Eye (tissue), 1 donor: Measurements from ENCODE around the gene UHRF2.
"Not testable (repeated sequence)": the region's sequence is repeated elsewhere in the genome, so short reads cannot be mapped to it uniquely, and the experiment has no call there.

Experiments
- DNase-seq: peaks from one replicate; pipeline ENCODE4 v3.0.0-alpha.2; 2015

UHRF2 gene, protein sequence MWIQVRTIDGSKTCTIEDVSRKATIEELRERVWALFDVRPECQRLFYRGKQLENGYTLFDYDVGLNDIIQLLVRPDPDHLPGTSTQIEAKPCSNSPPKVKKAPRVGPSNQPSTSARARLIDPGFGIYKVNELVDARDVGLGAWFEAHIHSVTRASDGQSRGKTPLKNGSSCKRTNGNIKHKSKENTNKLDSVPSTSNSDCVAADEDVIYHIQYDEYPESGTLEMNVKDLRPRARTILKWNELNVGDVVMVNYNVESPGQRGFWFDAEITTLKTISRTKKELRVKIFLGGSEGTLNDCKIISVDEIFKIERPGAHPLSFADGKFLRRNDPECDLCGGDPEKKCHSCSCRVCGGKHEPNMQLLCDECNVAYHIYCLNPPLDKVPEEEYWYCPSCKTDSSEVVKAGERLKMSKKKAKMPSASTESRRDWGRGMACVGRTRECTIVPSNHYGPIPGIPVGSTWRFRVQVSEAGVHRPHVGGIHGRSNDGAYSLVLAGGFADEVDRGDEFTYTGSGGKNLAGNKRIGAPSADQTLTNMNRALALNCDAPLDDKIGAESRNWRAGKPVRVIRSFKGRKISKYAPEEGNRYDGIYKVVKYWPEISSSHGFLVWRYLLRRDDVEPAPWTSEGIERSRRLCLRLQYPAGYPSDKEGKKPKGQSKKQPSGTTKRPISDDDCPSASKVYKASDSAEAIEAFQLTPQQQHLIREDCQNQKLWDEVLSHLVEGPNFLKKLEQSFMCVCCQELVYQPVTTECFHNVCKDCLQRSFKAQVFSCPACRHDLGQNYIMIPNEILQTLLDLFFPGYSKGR

DNA sequence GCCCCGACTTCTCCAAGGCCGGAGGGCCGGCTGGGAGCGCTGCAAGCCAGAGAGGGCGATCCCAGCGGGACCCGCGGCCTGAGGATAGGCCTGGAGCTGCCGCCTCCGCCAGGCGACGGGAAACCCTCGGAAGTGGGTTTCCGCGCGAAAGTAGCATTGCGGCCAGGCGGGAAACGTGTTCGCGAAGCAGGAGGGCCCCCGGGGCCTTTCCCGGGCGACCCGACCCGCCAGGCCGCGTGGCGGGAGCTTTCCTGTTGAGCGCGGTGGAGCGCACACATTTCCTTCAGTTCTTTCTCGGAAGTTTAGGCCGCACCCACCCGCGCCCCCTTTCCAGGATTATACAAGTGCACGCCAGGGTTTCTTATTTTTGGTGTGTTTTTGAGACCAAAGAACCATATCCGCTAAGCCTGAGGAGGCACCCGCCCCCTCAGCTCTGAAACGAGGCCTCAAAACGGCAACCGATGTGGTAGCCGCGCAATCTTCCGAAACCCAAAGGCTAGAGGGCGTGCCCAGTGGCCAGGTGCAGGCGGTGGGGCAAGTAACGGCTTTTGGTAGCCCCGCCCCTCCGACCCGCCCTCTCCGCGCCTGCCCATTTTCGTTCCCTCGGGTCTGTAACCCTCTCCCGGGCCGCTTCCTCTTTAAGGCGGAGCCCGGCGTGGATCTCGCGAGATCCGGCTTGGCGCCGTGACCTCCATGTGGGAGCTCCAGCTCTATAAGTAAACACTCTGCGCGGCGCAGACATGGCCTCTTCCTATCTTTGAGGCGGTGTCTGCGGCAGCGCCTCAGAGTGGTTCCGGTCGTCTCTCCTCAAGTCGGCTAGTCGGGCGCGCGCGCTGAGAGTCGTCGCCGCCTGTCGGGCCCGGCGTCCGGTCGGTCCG, at the start of gene UHRF2:
Gene UHRF2 (plus strand): TSS at position 713 of the 878 bp plus-strand sequence. CDS start 292 bp downstream, outside the sequence.
- DNase-seq: peak; percentile 99

- no peak for DNase-seq
Measured at GRCh38 chr9:6367128-6367890, 45.7 kb upstream of the UHRF2 start.

DNA sequence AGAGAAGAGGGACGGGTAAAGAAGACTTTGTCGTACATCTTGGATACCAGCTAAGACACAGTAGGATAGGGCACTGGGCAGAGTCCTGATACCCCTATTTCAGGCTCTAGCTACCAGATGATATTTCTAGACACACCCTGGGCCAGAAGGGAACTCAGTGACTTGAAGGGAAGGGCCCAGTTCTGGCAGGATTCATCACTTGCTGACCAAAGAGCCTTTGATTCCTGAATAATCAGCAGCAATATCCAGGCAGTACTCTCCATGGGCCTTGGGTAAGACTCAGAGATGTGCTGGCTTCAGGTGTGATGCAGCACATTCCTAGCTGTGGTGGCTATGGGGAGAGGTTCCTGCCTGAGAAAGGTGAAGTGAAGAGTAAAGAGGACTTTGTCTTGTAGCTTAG, 44.2 kb upstream of the UHRF2 start:
- no peak for DNase-seq

- not testable (repeated sequence) for DNase-seq
Measured at GRCh38 chr9:6381477-6382012, 31.5 kb upstream of the UHRF2 start.

DNA sequence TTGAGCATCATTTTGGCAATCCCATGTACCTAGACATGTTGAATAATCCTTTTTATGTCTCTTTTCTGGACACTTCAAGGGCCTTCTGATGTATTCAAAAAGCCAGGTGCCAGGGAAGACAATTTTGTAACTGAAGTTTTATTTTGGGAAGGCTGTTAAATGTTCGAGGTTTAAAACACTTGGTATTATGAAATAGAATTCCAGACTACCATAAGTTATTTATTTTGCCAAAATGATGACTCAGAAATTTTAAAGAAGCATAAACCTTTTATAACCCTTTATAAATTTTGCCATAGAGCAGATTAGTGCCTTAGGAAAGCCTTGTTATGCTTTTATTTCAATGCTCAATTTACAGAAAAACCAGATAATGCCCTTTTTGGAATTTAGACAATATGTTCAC, 30.3 kb upstream of the UHRF2 start:
- DNase-seq: no peak

- DNase-seq: no peak
Measured at GRCh38 chr9:6383551-6384225, 29.3 kb upstream of the UHRF2 start.

DNA sequence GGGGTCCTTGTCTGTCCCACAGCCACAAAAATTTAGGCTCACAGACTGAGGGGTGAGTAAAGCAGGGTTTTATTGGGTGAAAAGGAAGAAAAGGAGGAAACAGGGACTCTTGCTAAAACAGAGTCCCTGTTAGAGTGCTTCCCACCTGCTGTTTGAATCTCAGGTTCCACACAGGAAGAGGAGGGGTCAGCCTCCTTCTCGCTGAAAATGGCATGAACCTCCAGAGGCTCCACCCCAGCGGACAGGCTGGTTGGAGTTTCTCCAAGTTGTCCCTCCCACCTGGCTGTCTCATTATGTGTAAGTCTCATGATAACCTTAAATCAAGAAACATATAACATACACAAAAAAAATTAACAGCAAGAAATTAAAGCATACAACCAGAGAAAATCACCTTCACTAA, 28.3 kb upstream of the UHRF2 start:
- no peak for DNase-seq

DNA sequence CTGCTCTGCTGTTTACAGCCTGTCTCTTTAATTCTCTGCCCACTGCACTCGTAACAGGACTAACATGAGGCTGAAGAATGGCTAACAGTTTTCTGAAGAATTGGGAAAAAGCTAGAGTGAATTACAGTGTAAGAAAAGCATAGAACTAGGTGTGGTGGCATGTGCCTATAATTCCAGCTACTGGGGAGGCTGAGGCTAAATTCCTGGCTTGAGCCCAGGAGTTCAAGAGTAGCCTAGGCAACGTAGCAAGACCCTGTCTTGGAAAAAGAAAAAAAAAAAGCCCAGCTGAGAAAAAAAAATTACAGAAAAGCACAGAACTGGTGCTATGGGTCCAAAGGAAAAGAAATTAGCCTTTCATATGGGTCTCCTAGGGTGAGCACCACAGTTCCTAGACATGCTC, 13.9 kb upstream of the UHRF2 start:
- DNase-seq: no peak

GRCh38 chr9:6405371-6405770, 7.6 kb upstream of the UHRF2 start:
- no peak for DNase-seq

GRCh38 chr9:6407778-6408177, 5.2 kb upstream of the UHRF2 start:
- DNase-seq: no peak

DNA sequence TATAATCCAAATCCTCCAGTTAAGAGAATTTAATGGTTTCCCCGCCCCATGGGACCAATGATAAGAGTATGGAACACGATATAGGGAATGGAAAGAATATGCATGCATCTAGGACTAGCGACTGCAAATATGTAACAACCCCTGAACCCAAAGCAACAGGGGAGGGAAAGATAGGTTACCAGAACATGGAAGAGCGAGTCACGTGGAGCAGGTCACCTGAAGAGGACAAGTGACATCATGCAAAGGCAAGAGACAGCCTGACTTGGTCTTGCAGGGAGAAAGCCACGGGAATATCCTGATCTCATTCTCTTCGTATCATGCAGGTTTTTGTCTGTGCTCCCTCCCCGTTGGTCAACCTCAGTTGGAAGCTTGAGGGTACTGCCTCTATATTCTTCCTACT, 4.7 kb upstream of the UHRF2 start:
- DNase-seq: no peak

DNA sequence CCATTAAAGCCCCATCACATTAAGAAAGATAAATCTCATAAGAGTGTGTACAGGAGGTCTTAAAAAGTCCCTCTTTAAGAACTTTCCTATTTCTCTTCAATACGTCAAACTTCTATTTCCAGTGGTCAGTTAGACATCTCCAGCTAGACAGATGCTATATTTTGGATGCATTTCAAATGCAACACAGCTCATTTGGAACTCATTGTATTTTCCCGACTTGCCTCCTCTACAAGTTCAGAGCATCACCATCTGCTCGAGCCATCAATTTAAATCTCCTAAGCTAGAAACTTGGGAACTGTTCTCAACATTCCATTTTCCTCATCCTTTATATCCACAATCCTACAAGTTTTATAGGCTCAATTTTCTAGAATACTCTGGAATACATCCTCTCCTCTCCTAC, 3.2 kb upstream of the UHRF2 start:
- DNase-seq: peak; percentile 6

DNA sequence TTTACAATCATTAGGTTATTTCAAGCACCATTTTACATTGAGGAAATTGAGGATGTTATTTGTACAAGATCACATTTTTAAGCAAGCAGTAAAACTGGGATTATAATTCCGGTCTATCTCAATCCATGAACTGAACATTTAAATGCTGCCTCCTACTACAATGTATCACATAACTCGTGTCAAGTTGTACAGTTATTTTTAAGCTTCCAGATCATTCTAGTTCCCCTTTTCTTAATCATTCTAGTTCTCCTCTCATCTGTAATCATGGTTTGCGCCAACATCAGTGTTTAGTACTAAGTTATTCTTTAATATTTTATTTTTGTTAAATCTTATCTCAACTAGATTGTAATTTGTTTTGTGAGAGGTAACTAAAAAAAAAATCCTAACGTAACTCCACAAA, 2.4 kb upstream of the UHRF2 start:
- no peak for DNase-seq

GRCh38 chr9:6413365-6414246, 607 bp downstream of the UHRF2 start:
- peak; percentile 68 for DNase-seq

DNA sequence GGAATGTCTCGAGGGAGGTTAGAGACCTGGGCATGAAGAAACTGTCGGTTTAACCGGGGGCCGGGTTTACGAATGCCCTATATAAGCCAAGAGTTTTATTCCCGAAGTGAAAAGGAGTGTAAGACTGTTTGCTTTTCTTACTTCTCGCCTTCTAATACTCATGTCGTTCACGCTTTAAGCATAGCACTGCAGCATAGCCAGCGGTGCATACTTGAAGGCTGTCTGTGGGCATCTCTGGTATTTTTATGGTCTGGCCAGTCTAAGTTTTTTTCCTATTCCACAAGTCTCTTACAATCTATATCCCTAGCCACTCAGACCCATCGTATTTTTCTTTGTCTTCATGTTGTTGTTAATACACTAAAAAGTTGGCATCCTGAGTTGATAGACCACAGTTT, 1.2 kb downstream of the UHRF2 start:
- no peak for DNase-seq

- DNase-seq: no peak
Measured at GRCh38 chr9:6415266-6415665, 2.3 kb downstream of the UHRF2 start.

DNA sequence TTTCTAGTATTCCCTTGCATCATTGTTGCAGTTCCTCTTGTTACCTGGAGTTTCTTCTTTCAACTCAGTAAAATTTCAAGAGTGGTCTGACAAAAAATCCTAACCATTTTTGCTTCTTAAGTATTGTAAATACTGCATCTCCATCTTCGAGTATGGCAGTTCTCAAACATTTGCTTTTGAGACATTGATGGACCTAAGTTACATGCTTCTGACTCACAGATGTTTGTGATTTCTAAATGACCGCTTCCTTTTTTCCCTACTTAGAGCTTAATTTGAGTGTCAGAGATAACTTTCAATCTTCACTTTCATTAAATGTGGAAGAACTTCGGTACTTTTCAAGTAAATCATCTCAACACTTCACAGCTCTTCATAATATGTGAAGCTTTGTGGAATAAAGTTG, 4.2 kb downstream of the UHRF2 start:
- DNase-seq: no peak

- no peak for DNase-seq
Measured at GRCh38 chr9:6418764-6419163, 5.8 kb downstream of the UHRF2 start.

DNA sequence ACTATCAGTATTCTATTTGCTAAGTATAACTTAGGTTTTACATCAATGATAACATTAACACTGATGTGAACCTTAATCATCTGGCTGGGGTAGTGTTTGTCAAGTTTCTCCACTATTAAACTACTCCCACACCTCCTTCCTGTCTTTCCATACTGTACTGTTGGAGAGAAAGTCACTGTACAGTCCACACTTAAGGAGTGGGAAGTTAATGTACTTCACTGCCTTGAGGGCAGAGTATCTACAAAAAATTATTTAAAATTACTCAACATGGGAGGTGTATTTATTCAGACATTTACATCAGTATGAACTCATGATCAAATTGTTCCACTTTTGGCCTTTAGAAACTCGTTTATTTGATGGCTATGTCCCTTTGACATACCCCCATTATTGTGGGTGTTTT, 11.9 kb downstream of the UHRF2 start:
- DNase-seq: no peak

GRCh38 chr9:6426117-6426516, 13.1 kb downstream of the UHRF2 start:
- no peak for DNase-seq
